NCI-H524 treated with DMSO at 0.1 percent for 48 hours (cell line): ENCODE data around the gene TMIGD1.
"Not testable (repeated sequence)": the region's sequence is repeated elsewhere in the genome, so short reads cannot be mapped to it uniquely, and the experiment has no call there.

Source experiments
- DNase-seq: peaks from one replicate; lab custom pipeline; 2025; lab: John Stamatoyannopoulos, UW

The TMIGD1 gene

GRCh38 chr17:30358055-30358760, 24.4 kb upstream of the TMIGD1 start:
- DNase-seq, result no peak

- no peak for DNase-seq
These were observed 23.6 kb upstream of the TMIGD1 start for GRCh38 chr17:30357476-30357875.

DNA sequence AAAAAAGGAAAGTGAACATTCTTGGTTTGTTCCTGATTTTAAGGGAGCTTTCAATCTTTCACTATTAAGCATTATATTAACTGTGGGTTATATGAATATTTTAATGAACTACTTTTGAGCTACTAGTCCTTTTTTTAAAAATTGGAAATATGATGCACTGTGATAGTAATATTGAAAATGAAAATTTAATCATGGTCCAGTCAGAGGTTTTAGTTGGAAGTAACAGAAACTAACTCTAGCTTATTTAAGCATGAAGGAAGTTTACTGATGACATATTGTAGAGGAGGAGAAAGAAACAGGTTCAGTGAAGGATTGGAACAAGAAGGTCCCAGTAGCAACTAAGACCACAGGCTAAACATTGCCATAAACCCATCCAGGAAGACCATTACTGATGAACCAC, 20.8 kb upstream of the TMIGD1 start:
- DNase-seq, result no peak

DNA sequence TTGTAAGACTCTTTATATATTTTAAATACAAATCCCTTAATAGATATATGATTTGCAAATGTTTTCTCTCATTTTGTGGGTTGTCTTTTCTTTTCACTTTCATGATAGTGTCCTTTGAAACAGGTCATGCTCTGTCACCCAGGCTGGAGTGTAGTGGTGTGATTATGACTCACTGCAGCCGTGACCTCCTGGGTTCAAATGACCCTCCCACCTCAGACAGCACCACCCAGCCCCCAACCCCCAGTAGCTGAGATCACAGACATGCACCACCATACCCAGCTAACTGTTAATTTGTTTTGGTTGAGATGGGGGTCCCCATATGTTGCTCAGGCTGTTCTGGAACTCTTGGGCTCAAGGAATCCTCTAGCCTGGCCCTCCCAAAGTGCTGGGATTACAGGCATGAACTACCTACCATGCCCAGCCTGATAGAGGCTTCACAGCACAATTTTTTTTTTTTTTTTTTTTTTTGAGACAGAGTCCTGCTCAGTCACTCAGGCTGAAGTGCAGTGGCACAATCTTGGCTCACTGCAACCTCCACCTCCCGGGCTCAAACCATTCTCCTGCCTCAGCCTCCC, 18.5 kb upstream of the TMIGD1 start:
- DNase-seq, result no peak

DNA sequence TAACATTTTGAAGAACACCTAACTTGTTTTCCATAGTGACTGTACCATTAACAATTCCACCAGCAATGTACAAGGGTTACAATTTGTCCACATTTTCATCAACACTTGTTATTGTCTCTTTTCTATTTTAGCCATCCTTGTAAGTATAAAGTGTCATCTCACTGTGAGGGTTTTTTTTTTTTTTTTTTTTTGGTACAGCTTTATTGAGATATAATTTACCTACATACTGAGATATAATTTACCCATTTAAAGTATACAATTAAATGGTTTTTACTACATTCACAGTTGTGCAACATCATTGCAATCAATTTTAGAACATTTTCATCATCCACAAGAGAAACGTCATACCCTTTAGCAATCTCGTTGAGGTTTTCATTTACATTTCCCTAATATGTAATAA, 17.9 kb upstream of the TMIGD1 start:
- no peak for DNase-seq

DNA sequence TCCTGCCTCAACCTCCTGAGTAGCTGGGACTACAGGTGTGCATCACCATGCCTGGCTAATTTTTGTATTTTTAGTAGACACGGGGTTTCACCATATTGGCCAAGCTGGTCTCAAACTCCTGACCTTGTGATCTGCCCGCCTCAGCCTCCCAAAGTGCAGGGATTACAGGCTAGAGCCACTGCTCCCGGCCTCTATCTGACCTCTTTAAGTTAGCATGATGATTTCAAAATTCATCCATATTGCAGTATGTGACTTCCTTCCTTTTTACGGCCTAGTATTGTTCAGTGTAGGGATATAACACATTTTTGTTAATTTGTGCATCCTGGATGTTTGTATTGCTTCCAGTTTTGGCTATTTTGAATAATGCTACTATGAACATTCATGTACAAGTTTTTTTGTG, 17.4 kb upstream of the TMIGD1 start:
- DNase-seq, result not testable (repeated sequence)

DNA sequence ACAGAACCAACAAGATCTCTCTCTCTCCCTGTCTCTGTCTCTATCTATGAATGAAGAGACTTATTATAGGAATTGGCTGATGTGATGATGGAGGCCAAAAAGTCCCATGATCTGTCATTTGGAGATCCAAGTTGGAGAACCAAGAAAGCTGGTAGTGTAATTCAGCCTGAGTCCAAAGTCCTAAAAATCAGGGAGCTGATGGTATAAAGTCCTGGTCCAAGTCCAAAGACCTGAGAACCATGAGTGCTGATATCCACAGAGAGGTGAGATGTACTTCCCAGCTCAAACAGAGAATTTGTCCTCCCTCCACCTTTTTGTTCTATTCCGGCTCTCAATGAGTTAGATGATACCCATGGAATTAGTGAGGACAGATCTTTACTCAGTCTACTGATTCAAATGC, 15.4 kb upstream of the TMIGD1 start:
- DNase-seq, result no peak

- DNase-seq, result no peak
These were observed 13.6 kb upstream of the TMIGD1 start for GRCh38 chr17:30347488-30347887.

DNA sequence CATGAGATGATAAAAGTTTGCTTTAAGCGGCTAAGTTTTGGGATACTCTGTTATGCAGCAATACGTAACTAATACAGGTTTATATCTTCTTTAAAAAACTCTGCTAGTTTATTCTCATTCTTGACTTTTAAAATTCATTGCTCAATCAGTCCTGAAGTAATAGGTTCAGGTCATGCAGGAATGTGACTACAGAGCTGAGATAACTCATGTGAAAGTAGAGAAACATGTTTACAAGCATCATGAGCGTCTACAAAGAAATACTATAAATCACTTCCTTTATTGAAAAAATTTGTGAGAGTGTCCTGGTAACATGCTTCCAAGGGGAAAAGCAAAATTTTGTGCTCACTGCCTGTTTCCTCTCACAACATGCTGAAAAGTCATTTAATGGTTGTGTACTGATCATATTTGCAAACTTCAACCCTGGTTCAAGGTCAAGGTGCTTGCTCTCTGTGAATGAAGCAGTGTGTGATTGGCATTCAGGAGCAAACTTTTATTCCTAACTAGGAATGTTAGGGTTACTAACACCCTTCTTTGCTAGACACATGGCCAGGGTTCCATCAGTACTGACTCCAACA, 12.5 kb upstream of the TMIGD1 start:
- DNase-seq, result no peak

DNA sequence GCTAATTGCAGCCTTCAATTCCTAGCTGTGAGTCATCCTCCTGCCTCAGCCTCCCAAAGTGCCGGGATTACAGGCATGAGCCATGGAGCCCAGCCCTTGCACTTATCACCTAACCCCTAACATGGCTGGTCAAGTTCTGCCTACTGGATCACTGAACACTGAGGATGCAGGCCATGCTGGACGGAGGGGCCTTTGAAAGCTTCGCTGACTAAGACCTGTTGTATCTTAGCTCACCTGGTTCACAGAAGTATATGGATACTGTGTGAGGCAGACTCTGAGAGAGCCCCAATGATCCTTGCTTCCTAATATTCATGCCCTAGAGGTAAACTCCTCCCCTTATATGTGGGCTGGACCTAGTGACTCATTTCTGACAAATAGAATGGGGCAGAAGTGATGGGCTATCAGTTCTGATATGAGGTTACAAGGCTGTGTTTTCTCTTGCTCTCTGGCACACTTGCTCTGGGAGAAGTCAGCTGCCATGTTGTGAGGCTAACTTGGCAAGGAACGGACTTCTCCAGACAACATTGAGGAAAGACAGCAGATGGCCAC, 11.7 kb upstream of the TMIGD1 start:
- no peak for DNase-seq

GRCh38 chr17:30345089-30345433, 11.2 kb upstream of the TMIGD1 start:
- DNase-seq, result no peak

- no peak for DNase-seq
These were observed 10.6 kb upstream of the TMIGD1 start for GRCh38 chr17:30344283-30345088.

DNA sequence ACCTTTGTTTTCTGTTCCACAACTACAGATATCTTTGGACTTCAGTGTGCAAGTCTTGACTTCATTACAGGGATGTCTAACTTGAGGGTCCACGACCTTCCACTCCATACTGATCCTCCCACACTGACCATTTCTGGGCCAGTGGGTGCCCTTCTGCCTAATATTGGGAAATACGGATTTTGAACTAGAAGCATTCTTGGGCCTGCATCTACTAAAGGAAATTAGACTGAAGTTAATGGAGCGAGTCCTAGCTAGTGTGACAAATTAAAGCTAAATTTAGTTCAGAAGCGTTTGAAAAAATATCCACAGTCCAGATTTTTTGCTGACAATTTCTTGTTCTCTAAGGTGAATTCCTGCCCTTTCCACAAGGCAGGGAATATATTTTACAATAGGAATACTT, 9.9 kb upstream of the TMIGD1 start:
- no peak for DNase-seq

DNA sequence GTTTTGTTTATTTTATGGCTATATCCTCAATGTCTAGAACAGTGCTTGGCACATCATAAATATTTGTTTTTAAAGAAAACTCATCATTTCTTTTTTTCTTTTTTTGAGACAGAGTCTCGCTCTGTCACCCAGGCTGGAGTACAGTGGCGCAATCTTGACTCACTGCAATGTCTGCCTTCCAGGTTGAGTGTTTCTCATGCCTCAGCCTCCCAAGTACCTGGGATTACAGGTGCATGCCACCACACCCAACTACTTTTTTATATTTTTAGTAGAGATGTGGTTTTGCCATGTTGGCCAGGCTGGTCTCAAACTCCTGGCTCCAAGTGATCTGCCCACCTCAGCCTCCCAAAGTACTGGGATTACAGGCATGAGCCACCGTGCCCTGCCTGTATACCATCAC, 9.4 kb upstream of the TMIGD1 start:
- not testable (repeated sequence) for DNase-seq

DNA sequence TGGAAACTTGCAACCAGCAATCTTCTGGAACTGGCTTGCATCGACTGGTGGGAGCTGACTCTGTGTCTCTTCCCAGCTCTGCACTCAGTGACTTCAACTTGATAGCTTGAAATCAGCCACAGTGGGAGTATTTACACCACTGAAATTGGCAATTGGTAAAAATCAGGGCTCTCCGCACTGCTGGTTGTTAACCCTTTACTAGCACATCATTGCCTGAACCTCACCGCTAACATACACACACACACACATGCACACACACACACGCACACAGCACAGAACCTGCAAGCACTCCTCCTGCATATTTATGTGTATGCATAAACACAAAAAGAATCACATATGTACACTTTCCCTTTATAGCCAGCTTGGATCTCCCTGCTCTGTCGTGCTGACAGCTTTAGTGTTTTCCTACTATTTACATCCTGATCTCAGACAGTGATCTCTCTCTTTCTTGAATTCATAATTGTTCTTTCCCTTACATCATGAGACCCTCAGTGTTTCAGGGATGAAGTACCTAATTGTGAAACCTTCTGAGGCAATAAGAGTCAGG, 7.9 kb upstream of the TMIGD1 start:
- DNase-seq, result no peak

DNA sequence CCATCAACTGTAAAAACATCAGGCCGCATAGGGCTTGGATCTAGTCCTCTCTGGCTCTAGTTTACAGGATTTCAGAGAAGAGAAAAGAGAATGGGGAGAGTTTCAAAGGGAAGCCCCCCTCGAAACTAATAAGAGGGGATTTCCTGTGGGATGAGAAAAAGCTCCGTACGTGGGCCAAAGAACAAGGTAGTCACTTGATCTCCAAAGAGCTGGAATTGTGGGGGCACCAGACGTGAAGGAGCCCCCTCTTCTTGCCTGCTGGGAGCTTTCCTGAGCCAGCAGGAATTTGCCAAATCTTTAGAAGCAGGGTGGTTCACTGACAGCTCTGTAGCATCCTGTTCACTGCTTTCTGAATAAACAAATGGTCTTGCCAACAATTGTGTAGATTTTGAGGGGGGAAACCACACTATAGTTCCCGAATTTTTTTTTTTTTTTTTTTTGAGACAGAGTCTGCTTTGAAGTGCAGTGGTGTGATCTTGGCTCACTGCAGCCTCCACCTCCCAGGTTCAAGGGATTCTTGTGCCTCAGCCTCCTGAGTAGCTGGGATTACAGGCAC, 7.0 kb upstream of the TMIGD1 start:
- DNase-seq, result no peak

DNA sequence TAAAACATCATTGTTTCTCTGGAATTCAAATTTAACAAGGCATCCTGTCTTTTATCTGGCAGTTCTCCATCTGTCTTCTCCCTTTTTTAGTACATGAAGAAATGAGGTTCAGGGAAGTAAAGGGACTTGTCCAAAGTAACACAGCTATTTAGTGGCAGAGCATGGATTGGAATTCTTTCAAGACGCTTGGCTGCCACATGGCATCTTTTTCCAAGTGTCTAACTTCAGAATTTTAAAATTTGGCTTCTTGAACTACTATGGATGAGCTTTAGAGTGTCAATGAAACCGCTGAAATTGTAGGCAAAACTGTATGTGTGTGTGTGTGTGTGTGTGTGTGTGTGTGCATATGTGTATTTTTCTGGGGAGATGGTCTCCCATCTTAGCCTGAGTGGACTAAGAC, 5.2 kb upstream of the TMIGD1 start:
- no peak for DNase-seq

DNA sequence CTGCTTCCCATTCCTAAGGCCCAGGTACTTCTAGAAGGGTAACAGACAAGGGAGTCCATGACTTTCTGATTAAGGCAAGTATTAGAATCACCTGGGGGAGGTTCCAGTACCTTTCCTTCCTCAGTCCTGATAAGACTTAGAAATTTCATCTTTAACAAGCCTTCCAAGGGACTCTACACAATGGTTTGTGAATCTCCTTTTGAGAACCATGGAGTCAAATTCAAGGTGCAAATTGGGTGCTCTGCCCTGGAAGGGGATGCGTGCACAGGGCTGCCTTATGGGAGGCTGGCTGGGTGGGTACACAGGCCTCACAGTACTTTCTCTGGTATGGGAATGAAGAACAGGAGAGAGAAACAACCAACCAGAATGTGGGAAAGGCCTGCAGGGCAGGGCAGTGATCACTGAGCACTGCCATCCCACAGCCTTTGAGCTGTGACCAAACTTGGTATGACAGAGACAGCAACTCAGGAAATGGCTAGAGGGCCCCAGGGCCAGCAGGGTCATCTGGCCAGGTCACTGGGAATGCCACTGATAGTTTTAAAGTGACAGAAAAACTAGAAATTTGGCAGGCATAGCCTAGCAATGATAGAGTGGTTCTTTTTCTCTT, 3.6 kb upstream of the TMIGD1 start:
- no peak for DNase-seq

- peak; percentile 88 for DNase-seq
These were observed 2.7 kb upstream of the TMIGD1 start for GRCh38 chr17:30336369-30337171.

DNA sequence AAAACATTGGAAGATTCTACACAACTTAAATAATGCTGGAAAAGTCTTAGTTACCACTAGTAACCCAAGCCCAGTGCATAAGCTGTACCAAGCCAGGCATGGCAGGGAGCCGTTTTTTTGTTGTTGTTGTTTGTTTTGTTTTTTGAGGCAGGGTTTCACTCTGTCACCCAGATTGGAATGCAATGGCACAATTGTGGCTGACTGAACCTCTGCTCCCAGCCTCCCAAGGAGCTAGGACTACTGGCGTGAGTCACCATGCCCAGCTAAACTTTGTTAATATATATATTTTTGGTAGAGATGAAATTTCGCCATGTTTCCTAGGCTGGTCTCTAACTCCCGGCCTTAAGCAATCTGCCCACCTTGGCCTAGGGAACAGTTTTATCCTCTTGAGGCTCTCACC, 564 bp upstream of the TMIGD1 start:
- no peak for DNase-seq

DNA sequence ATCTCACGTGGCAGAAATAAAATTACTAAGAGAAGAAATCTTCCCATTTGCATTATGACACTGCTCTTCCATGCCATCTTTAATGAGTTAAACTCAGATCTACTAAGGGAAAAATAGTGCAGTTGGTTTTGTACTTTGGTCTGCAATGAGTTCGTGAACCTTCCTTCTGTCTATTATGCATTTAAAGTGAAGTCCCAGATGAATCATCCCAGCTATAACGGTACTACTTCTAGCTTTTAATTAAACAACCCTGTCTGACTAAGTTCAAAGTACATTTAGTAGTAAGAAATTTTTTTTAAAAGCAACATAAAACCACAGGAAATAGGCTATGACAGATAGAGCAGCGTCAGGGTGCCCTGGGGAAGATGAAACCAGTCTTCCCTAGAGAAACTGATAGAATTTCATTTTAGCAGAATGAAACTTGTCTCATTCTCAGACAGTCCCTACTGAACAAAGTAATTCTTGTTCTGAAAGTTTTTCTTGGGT, 1.8 kb downstream of the TMIGD1 start:
- no peak for DNase-seq
